A549 (cell line): ENCODE results near the gene LMF1.

Experiments used
- EHMT2 ChIP-seq: fragments of 200-600 bp; sonication (generic); IDR thresholded peaks from 2 replicates; pipeline ENCODE4 v1.6.1; 2016; ENCODE audit warnings: antibody characterized with exemption, low read depth, mild to moderate bottlenecking, moderate library complexity
- EP300 ChIP-seq, 2 experiments: fragments of >200 bp; sonication (Bioruptor Twin); formaldehyde crosslinking; IDR thresholded peaks; 2 replicates in 1 of 2; 3 replicates in 1 of 2; pipeline ENCODE4 v1.6.1; 2016 to 2017
- MAFK ChIP-seq: fragments of 450-650 bp; IDR thresholded peaks from 2 replicates; pipeline ENCODE4 v1.6.1; 2014; ENCODE audit not compliant: partially characterized antibody
- PHF8 ChIP-seq: fragments of 200-600 bp; sonication (generic); IDR thresholded peaks from 2 replicates; pipeline ENCODE4 v1.6.1; 2016; ENCODE audit warnings: low read depth, mild to moderate bottlenecking, antibody characterized with exemption, moderate library complexity, borderline replicate concordance
- POLR2A ChIP-seq: IDR thresholded peaks from 2 replicates; pipeline ENCODE4 v1.6.1; 2012; ENCODE audit warnings: mild to moderate bottlenecking, low read length
- RAD21 ChIP-seq, 2 experiments: fragments of >200 bp in 1 of 2; sonication (Bioruptor Twin) in 1 of 2; formaldehyde crosslinking in 1 of 2; IDR thresholded peaks in 1 of 2; conservative IDR thresholded peaks in 1 of 2; 2 replicates in 1 of 2; 3 replicates in 1 of 2; pipeline ENCODE4 v1.6.1; 2012 to 2018; ENCODE audit warnings: inconsistent platforms in 1 of 2
- TF ChIP-seq, protein P1 (sequence below): fragments of >200 bp; sonication (Bioruptor Twin); formaldehyde crosslinking; IDR thresholded peaks from 3 replicates; pipeline ENCODE4 v1.5.1; 2016
- TF ChIP-seq, protein P2 (sequence below): fragments of 200-600 bp; sonication (generic); IDR thresholded peaks from 2 replicates; pipeline ENCODE4 v1.6.1; 2016; ENCODE audit warnings: antibody characterized with exemption, mild to moderate bottlenecking, moderate library complexity

DNA sequence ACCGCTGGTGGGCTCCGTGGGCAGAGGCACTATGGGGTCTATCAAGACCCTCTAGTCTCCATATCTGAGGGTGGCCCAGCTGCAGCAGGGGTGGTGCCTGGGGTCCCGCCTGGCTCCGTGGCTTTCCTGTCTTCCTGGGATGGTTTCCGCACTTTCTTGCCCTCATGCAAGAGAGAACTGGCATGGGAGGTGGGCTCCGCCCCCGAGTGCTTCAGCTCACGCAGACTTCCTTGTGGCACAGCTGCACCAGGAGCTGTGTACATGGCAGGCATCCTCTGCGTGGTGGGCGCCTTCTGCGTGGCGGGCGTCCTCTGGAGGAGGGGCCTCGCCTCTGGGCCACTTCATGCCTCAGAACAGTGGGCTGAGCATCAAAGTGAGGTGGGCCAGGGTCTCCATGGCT is 73.1 kb downstream of the LMF1 start:
- no peak for TF ChIP-seq RAD21 (conservative IDR thresholded peaks at IDR 0.05 in 1 of 2, IDR thresholded peaks at IDR 0.05 in 1 of 2)
- no peak for TF ChIP-seq POLR2A
- no peak for TF ChIP-seq EHMT2
- TF ChIP-seq PHF8 = no peak
- TF ChIP-seq MAFK = no peak
- TF ChIP-seq, protein P1, sequence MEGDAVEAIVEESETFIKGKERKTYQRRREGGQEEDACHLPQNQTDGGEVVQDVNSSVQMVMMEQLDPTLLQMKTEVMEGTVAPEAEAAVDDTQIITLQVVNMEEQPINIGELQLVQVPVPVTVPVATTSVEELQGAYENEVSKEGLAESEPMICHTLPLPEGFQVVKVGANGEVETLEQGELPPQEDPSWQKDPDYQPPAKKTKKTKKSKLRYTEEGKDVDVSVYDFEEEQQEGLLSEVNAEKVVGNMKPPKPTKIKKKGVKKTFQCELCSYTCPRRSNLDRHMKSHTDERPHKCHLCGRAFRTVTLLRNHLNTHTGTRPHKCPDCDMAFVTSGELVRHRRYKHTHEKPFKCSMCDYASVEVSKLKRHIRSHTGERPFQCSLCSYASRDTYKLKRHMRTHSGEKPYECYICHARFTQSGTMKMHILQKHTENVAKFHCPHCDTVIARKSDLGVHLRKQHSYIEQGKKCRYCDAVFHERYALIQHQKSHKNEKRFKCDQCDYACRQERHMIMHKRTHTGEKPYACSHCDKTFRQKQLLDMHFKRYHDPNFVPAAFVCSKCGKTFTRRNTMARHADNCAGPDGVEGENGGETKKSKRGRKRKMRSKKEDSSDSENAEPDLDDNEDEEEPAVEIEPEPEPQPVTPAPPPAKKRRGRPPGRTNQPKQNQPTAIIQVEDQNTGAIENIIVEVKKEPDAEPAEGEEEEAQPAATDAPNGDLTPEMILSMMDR = no peak
- TF ChIP-seq, protein P2, sequence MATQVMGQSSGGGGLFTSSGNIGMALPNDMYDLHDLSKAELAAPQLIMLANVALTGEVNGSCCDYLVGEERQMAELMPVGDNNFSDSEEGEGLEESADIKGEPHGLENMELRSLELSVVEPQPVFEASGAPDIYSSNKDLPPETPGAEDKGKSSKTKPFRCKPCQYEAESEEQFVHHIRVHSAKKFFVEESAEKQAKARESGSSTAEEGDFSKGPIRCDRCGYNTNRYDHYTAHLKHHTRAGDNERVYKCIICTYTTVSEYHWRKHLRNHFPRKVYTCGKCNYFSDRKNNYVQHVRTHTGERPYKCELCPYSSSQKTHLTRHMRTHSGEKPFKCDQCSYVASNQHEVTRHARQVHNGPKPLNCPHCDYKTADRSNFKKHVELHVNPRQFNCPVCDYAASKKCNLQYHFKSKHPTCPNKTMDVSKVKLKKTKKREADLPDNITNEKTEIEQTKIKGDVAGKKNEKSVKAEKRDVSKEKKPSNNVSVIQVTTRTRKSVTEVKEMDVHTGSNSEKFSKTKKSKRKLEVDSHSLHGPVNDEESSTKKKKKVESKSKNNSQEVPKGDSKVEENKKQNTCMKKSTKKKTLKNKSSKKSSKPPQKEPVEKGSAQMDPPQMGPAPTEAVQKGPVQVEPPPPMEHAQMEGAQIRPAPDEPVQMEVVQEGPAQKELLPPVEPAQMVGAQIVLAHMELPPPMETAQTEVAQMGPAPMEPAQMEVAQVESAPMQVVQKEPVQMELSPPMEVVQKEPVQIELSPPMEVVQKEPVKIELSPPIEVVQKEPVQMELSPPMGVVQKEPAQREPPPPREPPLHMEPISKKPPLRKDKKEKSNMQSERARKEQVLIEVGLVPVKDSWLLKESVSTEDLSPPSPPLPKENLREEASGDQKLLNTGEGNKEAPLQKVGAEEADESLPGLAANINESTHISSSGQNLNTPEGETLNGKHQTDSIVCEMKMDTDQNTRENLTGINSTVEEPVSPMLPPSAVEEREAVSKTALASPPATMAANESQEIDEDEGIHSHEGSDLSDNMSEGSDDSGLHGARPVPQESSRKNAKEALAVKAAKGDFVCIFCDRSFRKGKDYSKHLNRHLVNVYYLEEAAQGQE = no peak
- TF ChIP-seq EP300 (IDR thresholded peaks at IDR 0.05) = no peak
